Breast epithelium (tissue), 3 donors: Measurements from ENCODE around the gene SIGLEC9.

Experiments
- CTCF ChIP-seq, 3 donors: fragments of 450-650 bp; IDR thresholded peaks; one replicate each; pipeline ENCODE4 v1.5.1; 2016 to 2017; ENCODE audit warnings: antibody characterized with exemption in 3 of 3, mild to moderate bottlenecking in 3 of 3, moderate library complexity in 3 of 3
- POLR2A ChIP-seq: fragments of 450-650 bp; IDR thresholded peaks from one replicate; pipeline ENCODE4 v1.6.1; 2016; ENCODE audit warnings: antibody characterized with exemption, mild to moderate bottlenecking, moderate library complexity
- POLR2AphosphoS5 ChIP-seq, 3 donors: sonication (generic); formaldehyde crosslinking; IDR thresholded peaks; one replicate each; pipeline ENCODE4 v1.6.1; 2017; ENCODE audit warnings: antibody characterized with exemption in 3 of 3

GRCh38 chr19:51107406-51108065 lies 17.2 kb upstream of the SIGLEC9 start:
- TF ChIP-seq CTCF (IDR thresholded peaks at IDR 0.05) (no peak), POLR2A (no peak), POLR2AphosphoS5 (IDR thresholded peaks at IDR 0.05) (no peak)
